D721Med (cell line): ENCODE results near the gene SLC29A1.

ENCODE experiments used
- DNase-seq: peaks from one replicate; pipeline ENCODE4 v3.0.0; 2011; ENCODE audit warnings: low spot score; ENCODE audit not compliant: insufficient read length
- FAIRE-seq: peaks from 2 replicates; lab custom pipeline; 2011; peaks lifted over from hg19 to GRCh38; lab: Jason Lieb, UNC
- TF ChIP-seq, protein P1 (sequence below): IDR thresholded peaks from 2 replicates; pipeline ENCODE4 v1.5.1; 2012; ENCODE audit warnings: mild to moderate bottlenecking, control low read depth; ENCODE audit not compliant: insufficient read depth; ENCODE audit errors: missing control alignments

SLC29A1 gene

DNA sequence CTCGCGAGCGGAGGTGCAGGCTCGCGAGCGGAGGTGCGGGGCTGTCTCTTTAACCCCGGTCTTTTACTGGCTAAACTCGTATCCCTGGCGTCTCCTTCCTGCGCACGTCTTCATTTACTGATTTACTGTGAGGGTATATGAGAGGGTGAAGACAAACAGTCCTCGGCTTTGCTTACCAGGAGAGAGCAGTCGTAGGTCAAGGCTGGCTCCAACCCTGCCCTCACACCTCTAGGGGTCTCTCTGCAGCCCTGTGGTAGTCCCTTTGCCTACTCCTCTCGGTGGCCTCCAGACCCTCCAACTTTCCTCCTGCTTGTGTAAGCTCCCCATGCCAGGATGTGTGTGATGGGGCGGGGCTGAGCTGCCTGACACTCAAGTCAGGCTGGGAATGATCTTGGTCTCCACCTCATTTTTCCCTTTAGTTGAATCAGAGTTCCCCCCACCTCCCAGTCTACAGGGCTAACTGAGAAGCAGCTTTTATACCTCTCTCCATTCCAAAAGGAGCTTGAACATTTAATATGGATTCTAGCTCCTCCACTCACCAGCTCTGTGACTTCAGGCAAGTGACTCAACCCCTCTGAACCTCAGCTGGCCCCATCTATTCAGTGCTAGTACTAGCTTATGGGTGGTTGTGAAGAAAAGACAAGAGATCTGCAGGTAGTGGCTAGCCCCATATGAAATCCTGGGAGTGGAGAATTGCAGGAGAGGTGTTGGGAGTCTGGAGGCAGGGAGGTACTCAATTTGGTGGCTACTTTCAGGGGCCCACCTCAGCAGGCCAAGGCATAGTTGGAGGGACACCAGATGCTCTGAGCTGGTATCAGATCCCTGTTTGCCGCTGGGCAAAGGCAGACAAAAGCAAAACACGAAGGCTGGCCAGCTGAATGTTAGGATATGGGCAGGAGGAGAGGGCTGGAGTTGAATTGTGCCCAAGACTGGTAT, 902 bp downstream of the SLC29A1 start:
- no peak for FAIRE-seq
- TF ChIP-seq, protein P1, sequence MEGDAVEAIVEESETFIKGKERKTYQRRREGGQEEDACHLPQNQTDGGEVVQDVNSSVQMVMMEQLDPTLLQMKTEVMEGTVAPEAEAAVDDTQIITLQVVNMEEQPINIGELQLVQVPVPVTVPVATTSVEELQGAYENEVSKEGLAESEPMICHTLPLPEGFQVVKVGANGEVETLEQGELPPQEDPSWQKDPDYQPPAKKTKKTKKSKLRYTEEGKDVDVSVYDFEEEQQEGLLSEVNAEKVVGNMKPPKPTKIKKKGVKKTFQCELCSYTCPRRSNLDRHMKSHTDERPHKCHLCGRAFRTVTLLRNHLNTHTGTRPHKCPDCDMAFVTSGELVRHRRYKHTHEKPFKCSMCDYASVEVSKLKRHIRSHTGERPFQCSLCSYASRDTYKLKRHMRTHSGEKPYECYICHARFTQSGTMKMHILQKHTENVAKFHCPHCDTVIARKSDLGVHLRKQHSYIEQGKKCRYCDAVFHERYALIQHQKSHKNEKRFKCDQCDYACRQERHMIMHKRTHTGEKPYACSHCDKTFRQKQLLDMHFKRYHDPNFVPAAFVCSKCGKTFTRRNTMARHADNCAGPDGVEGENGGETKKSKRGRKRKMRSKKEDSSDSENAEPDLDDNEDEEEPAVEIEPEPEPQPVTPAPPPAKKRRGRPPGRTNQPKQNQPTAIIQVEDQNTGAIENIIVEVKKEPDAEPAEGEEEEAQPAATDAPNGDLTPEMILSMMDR = no peak

DNA sequence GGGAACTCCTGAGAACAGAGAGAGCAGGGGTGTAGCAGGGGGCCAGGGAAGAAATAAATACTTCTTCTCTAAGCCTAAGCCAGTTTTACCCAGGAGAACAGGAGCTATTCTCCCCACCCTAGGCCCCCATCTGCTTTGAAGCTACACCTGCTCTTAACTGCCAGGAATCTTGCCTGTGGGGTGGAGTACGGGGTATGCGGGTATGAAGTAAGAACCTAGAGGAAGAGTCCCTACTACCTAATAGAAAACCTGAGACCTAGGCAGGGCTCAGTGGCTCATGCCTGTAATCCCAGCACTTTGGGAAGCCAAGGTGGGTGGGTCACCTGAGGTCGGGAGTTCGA, 1.5 kb downstream of the SLC29A1 start:
- TF ChIP-seq, protein P1 = no peak
- DNase-seq = no peak
- FAIRE-seq = no peak

More for the DNA sequence above, 902 bp downstream of the SLC29A1 start:
- DNase-seq = no peak

DNA sequence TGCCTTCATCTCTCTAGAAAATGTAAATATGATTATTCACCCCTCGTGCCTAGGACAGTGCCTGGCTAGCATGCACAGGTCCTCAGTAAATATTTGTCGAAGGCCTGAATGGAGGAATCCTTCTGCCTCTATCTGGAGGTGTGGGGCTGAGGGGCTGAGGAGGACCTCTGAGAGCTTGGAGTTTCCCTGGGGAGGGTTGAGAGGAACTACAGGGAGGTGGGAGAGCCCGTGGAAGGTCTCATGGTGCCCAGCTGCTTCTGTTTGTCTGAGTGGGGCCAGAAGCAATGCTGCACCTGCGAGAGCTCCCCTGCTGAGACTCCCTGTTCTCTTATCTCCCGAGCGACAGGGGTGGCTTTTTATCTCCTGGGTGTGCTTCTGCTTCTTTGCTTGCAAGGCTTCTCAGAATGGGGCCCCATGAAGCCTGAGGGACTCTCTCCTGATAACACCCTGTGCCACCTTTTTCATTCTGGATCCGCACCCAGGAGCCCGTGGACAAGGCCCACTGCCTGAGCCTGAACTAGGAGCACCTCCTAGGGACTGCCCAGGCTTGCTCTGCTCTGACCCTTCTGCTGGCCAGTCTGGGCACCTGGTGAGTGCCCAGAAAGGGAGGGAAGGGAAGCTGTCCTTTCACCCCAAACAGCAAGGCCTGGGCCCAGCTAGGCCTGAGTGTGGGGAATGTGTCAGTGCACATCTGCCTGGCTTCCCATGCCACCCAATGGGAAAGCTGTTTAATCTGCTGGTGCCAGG, 2.4 kb downstream of the SLC29A1 start:
- TF ChIP-seq, protein P1 = no peak
- FAIRE-seq = no peak
- DNase-seq = no peak

DNA sequence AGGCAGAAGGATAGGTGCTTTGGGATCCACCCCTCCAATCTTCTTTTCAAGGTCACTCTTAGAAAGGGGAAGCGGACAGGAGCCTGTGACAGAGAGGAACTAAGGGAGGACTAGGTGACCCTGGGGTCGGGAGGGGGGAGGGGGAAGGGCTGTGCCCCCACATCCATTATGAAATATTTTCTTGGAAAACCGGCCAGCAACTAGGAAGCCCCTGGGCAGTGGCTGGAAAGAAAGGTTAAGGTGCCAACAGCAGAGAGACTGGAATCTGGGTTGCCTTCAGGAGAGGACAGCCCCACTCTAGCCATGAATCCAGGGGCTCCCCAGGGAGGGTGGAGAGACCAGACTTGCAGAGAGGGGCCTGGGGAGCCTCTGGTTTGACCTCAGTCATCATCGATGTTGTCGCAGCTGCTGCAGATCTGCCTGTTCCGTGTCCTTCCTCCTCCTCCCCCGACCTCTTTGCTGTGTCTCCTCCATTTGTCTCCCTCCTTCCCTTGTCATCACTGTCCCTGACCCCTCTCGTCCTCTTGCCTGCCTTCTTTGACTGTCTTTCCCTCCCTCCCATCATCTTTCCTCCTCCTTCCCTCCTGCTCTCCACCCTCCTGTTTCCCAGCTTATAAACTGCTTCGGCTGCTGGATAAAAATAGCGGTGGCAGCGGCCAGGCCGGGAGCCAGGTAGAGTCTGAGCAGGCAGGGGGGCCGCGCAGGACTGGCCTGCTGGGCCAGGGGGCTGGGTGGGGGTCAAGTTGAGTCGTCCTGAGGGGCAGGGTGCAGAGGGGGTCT, 3.2 kb downstream of the SLC29A1 start:
- no peak for DNase-seq
- TF ChIP-seq, protein P1 = no peak
- no peak for FAIRE-seq

DNA sequence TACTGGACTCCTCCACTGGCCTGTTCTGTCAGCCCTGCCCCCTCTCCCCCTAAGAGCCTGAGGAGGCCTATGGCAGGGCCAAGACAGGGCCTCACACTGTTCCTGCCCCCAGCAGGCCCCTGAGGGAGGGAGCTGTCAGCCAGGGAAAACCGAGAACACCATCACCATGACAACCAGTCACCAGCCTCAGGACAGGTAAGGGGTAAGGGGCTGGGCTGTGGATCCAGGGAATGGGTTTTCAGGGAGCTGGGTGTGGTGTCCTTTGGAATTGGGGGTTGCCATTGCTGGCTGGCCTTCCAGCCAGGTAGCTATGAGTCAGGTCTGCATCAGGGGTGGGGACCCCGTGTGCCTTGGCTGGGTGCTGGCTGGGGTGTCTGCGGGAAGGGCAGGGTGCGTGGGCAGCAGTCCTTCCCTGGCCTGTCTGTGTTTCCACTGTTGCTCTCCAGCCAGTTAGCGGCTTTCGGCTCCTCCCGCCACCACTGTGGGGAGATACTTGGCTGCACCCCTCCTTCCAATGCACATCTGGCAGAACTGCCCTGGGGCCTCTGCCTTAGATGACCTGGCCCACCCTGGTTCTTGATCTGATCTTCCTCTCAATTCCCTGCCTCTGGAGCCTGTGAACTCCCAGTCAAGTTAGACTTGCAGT, 3.9 kb downstream of the SLC29A1 start:
- FAIRE-seq = no peak
- no peak for DNase-seq
- TF ChIP-seq, protein P1 = no peak

DNA sequence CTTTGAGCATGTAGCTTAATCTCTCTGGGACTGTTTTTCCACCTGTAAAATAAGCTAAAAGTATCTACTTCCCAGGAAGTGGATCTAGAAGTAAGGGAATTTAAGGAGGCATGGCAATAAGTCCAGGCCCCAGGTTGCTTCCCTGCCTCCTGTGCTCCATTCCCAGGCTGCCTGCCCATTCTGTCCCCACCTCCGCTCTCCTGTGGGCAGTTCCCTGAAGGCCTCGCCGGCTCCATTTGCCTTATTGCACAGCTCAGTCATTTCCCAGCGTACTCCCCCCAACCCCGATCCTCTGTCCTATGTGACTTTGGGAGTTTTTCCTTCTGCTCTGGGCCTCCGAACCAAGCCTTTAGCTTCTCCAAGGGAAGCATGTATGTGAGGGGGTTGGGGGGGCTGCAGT, 4.6 kb downstream of the SLC29A1 start:
- TF ChIP-seq, protein P1 = no peak
- FAIRE-seq (no peak), DNase-seq (no peak)
